Thyroid gland (tissue), 4 donors: Measurements from ENCODE around the gene NAXD.

Experiments
- POLR2A ChIP-seq, 2 donors: fragments of 450-650 bp; IDR thresholded peaks; one replicate each; pipeline ENCODE4 v1.6.1; 2017; ENCODE audit warnings: antibody characterized with exemption in 2 of 2, mild to moderate bottlenecking in 2 of 2, moderate library complexity in 1 of 2
- TF ChIP-seq, protein P1 (sequence below), 6 experiments: fragments of 200-600 bp in 3 of 6; fragments of 450-650 bp in 3 of 6; sonication (generic) in 3 of 6; IDR thresholded peaks; one replicate each; pipeline ENCODE4 v1.5.1; 2016 to 2019; ENCODE audit warnings: antibody characterized with exemption in 6 of 6, mild to moderate bottlenecking in 2 of 6, inconsistent platforms in 1 of 6, moderate library complexity in 1 of 6

- no peak for TF ChIP-seq POLR2A (IDR thresholded peaks at IDR 0.05)
- TF ChIP-seq, protein P1, sequence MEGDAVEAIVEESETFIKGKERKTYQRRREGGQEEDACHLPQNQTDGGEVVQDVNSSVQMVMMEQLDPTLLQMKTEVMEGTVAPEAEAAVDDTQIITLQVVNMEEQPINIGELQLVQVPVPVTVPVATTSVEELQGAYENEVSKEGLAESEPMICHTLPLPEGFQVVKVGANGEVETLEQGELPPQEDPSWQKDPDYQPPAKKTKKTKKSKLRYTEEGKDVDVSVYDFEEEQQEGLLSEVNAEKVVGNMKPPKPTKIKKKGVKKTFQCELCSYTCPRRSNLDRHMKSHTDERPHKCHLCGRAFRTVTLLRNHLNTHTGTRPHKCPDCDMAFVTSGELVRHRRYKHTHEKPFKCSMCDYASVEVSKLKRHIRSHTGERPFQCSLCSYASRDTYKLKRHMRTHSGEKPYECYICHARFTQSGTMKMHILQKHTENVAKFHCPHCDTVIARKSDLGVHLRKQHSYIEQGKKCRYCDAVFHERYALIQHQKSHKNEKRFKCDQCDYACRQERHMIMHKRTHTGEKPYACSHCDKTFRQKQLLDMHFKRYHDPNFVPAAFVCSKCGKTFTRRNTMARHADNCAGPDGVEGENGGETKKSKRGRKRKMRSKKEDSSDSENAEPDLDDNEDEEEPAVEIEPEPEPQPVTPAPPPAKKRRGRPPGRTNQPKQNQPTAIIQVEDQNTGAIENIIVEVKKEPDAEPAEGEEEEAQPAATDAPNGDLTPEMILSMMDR (IDR thresholded peaks at IDR 0.05): no peak
These were observed 37.0 kb upstream of the NAXD start for GRCh38 chr13:110578363-110578762.
